Measurements from ENCODE around the gene CELSR1.

- TF ChIP-seq POLR2AphosphoS5 (IDR thresholded peaks at IDR 0.05; ENCODE audit: low read depth, low read length) (no peak), POLR2A (IDR thresholded peaks at IDR 0.05; ENCODE audit: low read depth, low read length) (no peak)
These were observed 114.5 kb downstream of the CELSR1 start for GRCh38 chr22:46422896-46423295.

All from GM12892 (cell line).